Type B pancreatic cell (in vitro differentiated cells): ENCODE results near the gene ZNF208. TPM values are rescaled to one million over a fixed set of nuclear protein-coding genes. Genes with fewer than 3 reads are reported as not detected.

Experiments used
- DNase-seq: peaks from one replicate; pipeline ENCODE4 v3.0.0; 2021; ENCODE audit warnings: mixed read lengths; ENCODE audit not compliant: unreplicated experiment; ENCODE audit errors: extremely low spot score
- H3K27ac Mint-ChIP-seq: 2 replicates; pipeline ENCODE4 v1.8.0; 2021; ENCODE audit warnings: mild to moderate bottlenecking, mixed read lengths
- H3K27me3 Mint-ChIP-seq: 2 replicates; pipeline ENCODE4 v1.8.0; 2021; ENCODE audit warnings: mixed read lengths
- H3K36me3 Mint-ChIP-seq: 2 replicates; pipeline ENCODE4 v1.8.0; 2021; ENCODE audit warnings: mixed read lengths
- H3K4me1 Mint-ChIP-seq: one replicate; pipeline ENCODE4 v1.8.0; 2021; ENCODE audit warnings: mixed read lengths; ENCODE audit not compliant: unreplicated experiment
- H3K4me3 Mint-ChIP-seq: 2 replicates; pipeline ENCODE4 v1.8.0; 2021; ENCODE audit warnings: mild to moderate bottlenecking, mixed read lengths
- H3K9me3 Mint-ChIP-seq: 2 replicates; pipeline ENCODE4 v1.8.0; 2021; ENCODE audit warnings: mixed read lengths
- total RNA-seq: library from RNA; stranded (reverse); gene quantifications from 2 replicates; pipeline ENCODE4 v1.2.1, GENCODE V29; 2021; ENCODE audit warnings: low replicate concordance
- TF ChIP-seq, protein P1 (sequence below): fragments of 200-600 bp; sonication (generic); conservative IDR thresholded peaks from 2 replicates; pipeline ENCODE4 v1.5.0; 2021; ENCODE audit warnings: antibody characterized with exemption, mild to moderate bottlenecking

The ZNF208 gene
- total RNA-seq, 1 donor from 2014 or later, result not detected

DNA sequence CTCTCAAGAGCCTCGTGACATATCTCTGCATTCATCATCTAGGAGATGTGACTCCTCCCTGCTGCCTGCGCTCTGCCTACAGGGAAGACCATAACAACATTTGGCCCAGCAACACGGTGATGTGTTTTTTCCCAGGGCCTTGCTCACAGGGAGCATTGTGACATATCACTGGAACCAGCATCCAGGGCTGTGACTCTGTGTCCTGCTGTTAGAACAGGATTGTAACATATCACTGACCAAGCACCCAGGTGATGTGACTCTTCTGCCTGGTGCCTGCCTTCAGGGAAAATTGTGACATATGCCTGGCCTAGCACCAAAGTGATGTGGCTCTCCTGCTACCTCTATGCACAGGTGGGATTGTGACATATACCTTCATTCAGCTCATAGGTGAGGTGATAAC, 95.3 kb downstream of the ZNF208 start:
- DNase-seq, result no peak
- TF ChIP-seq, protein P1, sequence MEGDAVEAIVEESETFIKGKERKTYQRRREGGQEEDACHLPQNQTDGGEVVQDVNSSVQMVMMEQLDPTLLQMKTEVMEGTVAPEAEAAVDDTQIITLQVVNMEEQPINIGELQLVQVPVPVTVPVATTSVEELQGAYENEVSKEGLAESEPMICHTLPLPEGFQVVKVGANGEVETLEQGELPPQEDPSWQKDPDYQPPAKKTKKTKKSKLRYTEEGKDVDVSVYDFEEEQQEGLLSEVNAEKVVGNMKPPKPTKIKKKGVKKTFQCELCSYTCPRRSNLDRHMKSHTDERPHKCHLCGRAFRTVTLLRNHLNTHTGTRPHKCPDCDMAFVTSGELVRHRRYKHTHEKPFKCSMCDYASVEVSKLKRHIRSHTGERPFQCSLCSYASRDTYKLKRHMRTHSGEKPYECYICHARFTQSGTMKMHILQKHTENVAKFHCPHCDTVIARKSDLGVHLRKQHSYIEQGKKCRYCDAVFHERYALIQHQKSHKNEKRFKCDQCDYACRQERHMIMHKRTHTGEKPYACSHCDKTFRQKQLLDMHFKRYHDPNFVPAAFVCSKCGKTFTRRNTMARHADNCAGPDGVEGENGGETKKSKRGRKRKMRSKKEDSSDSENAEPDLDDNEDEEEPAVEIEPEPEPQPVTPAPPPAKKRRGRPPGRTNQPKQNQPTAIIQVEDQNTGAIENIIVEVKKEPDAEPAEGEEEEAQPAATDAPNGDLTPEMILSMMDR, result no peak
- peaks cover 32% of the 10 kb centered on the region for H3K9me3 Mint-ChIP-seq
- H3K4me1 Mint-ChIP-seq, result no peaks in the 10 kb centered on the region
- H3K27ac Mint-ChIP-seq, result no peak overlapping the region
- H3K4me3 Mint-ChIP-seq, result no peak overlapping the region
- H3K36me3 Mint-ChIP-seq, result no peaks in the 10 kb centered on the region
- H3K27me3 Mint-ChIP-seq, result no peaks in the 10 kb centered on the region

DNA sequence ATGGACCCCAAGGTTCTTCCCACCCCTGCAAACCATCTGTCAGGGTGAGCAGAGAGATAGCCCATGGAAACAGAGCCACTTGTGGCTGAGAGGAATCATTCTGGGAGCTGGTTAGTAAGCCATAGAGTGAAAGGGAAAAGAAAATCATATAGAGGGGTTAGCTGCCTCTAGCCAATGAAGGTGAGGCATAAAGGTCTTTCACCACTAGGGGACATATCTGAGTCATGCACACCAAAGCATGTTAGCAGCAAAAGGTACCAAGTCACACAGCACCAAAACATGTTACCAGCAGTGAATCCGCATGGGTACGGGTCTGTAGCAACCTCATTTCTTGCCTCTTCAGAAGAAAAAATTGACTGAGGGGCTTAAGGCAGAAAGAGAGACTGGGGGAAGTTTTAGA, 98.1 kb downstream of the ZNF208 start:
- no peaks in the 10 kb centered on the region for H3K27me3 Mint-ChIP-seq

DNA sequence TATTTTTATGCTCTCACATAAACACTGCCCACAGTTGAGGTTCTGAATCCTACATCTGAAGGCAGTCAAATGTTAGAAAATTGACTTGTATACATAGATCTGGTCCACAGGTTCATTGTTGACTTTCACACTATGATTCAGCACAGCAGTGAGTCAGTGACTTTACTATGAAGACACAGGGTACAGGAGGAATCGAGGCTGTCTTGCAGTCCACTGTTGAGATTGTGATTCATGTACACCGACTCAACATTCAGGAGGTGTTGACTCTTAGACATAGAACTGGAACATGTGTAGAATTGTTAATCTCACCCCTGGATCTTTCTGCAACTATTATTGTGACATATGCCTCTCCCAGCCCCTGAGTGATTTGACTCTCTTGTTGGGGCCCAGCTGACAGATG, 100.4 kb downstream of the ZNF208 start:
- no peaks in the 10 kb centered on the region for H3K4me1 Mint-ChIP-seq
- DNase-seq, result no peak
- peaks cover 28% of the 10 kb centered on the region for H3K9me3 Mint-ChIP-seq
- H3K4me3 Mint-ChIP-seq, result no peak overlapping the region
- H3K27ac Mint-ChIP-seq, result no peak overlapping the region
- TF ChIP-seq, protein P1, result no peak
- no peaks in the 10 kb centered on the region for H3K36me3 Mint-ChIP-seq
- no peaks in the 10 kb centered on the region for H3K27me3 Mint-ChIP-seq

More for the DNA sequence above, 98.1 kb downstream of the ZNF208 start:
- H3K9me3 Mint-ChIP-seq, result peaks cover 23% of the 10 kb centered on the region
- no peaks in the 10 kb centered on the region for H3K4me1 Mint-ChIP-seq
- TF ChIP-seq, protein P1, result no peak
- H3K27ac Mint-ChIP-seq, result no peak overlapping the region
- no peaks in the 10 kb centered on the region for H3K36me3 Mint-ChIP-seq
- no peak for DNase-seq
- no peak overlapping the region for H3K4me3 Mint-ChIP-seq

DNA sequence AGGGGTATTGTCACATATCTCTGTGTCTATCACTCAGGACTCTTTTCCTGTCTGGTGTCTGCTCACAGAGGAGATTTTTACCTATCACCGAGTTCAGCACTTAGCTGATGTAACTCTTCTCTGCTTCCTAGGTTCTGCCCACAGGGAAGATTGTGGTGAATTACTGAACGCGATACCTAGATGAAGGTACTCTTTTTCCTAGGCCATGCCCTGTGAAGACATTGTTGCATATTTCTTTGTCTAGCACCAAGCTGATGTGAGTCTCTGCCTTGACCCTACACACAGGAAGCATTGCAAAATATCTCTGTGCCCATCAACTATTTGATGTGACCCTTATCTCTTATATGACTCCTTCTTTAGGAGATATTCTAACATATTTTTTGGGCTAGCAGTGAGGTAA, 102.7 kb downstream of the ZNF208 start:
- TF ChIP-seq, protein P1, result no peak
- H3K27ac Mint-ChIP-seq, result no peak overlapping the region
- peaks cover 28% of the 10 kb centered on the region for H3K9me3 Mint-ChIP-seq
- no peaks in the 10 kb centered on the region for H3K36me3 Mint-ChIP-seq
- H3K4me1 Mint-ChIP-seq, result no peaks in the 10 kb centered on the region
- no peak overlapping the region for H3K4me3 Mint-ChIP-seq
- DNase-seq, result no peak
- H3K27me3 Mint-ChIP-seq, result no peaks in the 10 kb centered on the region

DNA sequence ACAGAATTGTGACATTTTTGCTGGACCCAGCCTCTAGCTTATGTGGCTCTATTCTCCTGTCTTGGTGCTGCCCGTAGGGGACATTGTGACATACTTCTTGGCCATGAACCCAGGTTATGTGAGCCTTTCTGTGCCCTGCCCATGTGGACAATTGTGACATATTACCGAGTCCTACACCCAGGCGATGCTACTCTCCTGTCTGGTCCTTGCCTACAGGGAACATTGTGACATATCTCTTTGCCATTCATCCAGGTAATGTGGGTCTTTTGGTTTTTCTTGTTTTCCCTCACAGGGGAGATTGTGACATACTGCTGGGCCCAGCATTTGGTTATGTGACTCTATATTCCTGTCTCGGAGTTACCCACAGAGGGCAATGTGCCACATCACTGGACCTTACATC, 103.2 kb downstream of the ZNF208 start:
- H3K4me1 Mint-ChIP-seq, result no peaks in the 10 kb centered on the region

More for the DNA sequence above, 103.2 kb downstream of the ZNF208 start:
- no peaks in the 10 kb centered on the region for H3K36me3 Mint-ChIP-seq
- H3K9me3 Mint-ChIP-seq, result peaks cover 24% of the 10 kb centered on the region
- no peak overlapping the region for H3K27ac Mint-ChIP-seq
- H3K27me3 Mint-ChIP-seq, result no peaks in the 10 kb centered on the region
- TF ChIP-seq, protein P1, result no peak
- no peak overlapping the region for H3K4me3 Mint-ChIP-seq
- DNase-seq, result no peak
